WTC11 (cell line): ENCODE results near the gene ZNF577.

ENCODE experiments used
- ESRRA ChIP-seq: sonication (generic); formaldehyde crosslinking; IDR thresholded peaks from 2 replicates; pipeline ENCODE4 v1.8.1; 2022; ENCODE audit warnings: mild to moderate bottlenecking, missing genetic modification reagents, borderline replicate concordance
- TF ChIP-seq, protein P1 (sequence below): fragments of 200-600 bp; IDR thresholded peaks from 2 replicates; pipeline ENCODE4 v1.8.0; 2022; ENCODE audit warnings: antibody characterized with exemption

DNA sequence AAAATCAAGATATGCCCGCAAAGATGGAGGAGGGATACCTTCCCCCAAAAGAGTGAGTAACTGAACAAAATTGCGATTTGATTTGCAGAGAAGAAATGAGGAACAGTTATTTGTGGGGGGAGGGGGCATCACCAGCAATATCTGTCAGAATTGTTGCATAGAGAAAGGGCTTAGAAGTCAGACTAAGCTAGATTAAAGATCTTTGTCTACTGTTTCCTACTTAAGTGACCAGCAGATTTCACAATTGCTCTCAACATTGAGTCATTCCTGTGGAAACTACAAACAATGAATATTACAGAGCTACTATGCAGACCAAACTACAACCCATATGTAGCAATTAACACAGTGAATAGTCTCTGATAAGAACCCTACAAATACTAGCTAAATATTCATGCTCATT is 65.4 kb downstream of the ZNF577 start:
- TF ChIP-seq, protein P1, sequence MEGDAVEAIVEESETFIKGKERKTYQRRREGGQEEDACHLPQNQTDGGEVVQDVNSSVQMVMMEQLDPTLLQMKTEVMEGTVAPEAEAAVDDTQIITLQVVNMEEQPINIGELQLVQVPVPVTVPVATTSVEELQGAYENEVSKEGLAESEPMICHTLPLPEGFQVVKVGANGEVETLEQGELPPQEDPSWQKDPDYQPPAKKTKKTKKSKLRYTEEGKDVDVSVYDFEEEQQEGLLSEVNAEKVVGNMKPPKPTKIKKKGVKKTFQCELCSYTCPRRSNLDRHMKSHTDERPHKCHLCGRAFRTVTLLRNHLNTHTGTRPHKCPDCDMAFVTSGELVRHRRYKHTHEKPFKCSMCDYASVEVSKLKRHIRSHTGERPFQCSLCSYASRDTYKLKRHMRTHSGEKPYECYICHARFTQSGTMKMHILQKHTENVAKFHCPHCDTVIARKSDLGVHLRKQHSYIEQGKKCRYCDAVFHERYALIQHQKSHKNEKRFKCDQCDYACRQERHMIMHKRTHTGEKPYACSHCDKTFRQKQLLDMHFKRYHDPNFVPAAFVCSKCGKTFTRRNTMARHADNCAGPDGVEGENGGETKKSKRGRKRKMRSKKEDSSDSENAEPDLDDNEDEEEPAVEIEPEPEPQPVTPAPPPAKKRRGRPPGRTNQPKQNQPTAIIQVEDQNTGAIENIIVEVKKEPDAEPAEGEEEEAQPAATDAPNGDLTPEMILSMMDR, result no peak
- no peak for TF ChIP-seq ESRRA (CRISPR knock-in tag)
